Right ventricle myocardium inferior (tissue), 1 donor: ENCODE data around the gene CALHM3. TPM values are rescaled to one million over a fixed set of nuclear protein-coding genes. Genes with fewer than 3 reads are reported as not detected.
"Not testable (repeated sequence)": the region's sequence is repeated elsewhere in the genome, so short reads cannot be mapped to it uniquely, and the experiment has no call there.

ENCODE experiments used
- ATAC-seq: fragments of 200-7000 bp; cut with Tn5 transposase; one replicate; pipeline ENCODE4 v1.9.1; 2020; ENCODE audit warnings: mild to moderate bottlenecking, moderate library complexity
- DNase-seq: peaks from one replicate; pipeline ENCODE4 v3.0.0; 2021; ENCODE audit errors: missing footprints
- intact Hi-C: fragments of 100-400 bp; cut with DNase I; formaldehyde crosslinking; loops from one replicate; pipeline ENCODE4 v1.11.0; 2022
- long read RNA-seq: library from polyadenylated mRNA; unstranded; transcript quantifications from one replicate; pipeline ENCODE4 v2.0.0, GENCODE V29; 2021
- total RNA-seq: library from RNA; stranded (reverse); fragmentation: NEBNext Ultra II Directional; extraction: Animal tissue kit (Norgen Biotek cat#: 25700); gene quantifications from one replicate; pipeline ENCODE4 v1.2.1, GENCODE V29; 2021
- donor health status: DM: no; HTN: yes; CAD: no; lungs with severe emphysema.

CALHM3 gene
- not detected for total RNA-seq
- long read RNA-seq, result 0 reads

- ATAC-seq (no peak), DNase-seq (no peak)
- intact Hi-C loops, result no loop called here
Observed at GRCh38 chr10:103479135-103479534, at the start of gene CALHM3. Gene CALHM3 (minus strand): TSS chr10:103479240. CDS start chr10:103479032, 208 bp downstream.

GRCh38 chr10:103528549-103528948 is 49.5 kb upstream of the CALHM3 start:
- ATAC-seq, result no peak
- intact Hi-C loops, result no loop called here

GRCh38 chr10:103527476-103527875 is 48.4 kb upstream of the CALHM3 start:
- ATAC-seq, DNase-seq, intact Hi-C loops: not testable (repeated sequence)

More at GRCh38 chr10:103528549-103528948, 49.5 kb upstream of the CALHM3 start:
- DNase-seq, result no peak

GRCh38 chr10:103525901-103526300 is 46.9 kb upstream of the CALHM3 start:
- ATAC-seq (no peak), DNase-seq (no peak)
- intact Hi-C loops, result no loop called here

GRCh38 chr10:103523683-103524082 is 44.6 kb upstream of the CALHM3 start:
- no peak for ATAC-seq
- intact Hi-C loops, result no loop called here
- DNase-seq, result no peak

- ATAC-seq, intact Hi-C loops: not testable (repeated sequence)
Observed at GRCh38 chr10:103522006-103522405, 43.0 kb upstream of the CALHM3 start.

GRCh38 chr10:103519798-103520197 is 40.8 kb upstream of the CALHM3 start:
- no peak for ATAC-seq
- intact Hi-C loops, result no loop called here
- DNase-seq, result no peak

More at GRCh38 chr10:103522006-103522405, 43.0 kb upstream of the CALHM3 start:
- DNase-seq, result not testable (repeated sequence)

GRCh38 chr10:103517234-103518085 is 38.4 kb upstream of the CALHM3 start:
- ATAC-seq (no peak), DNase-seq (no peak)
- intact Hi-C loops, result no loop called here

GRCh38 chr10:103514244-103514643 is 35.2 kb upstream of the CALHM3 start:
- DNase-seq (no peak), ATAC-seq (no peak)
- intact Hi-C loops, result no loop called here

GRCh38 chr10:103513380-103514060 is 34.5 kb upstream of the CALHM3 start:
- no peak for ATAC-seq

GRCh38 chr10:103512591-103513379 is 33.7 kb upstream of the CALHM3 start:
- DNase-seq, result no peak
- intact Hi-C loops, result no loop called here
- no peak for ATAC-seq

More at GRCh38 chr10:103513380-103514060, 34.5 kb upstream of the CALHM3 start:
- DNase-seq, result no peak
- intact Hi-C loops, result no loop called here

- ATAC-seq (no peak), DNase-seq (no peak)
- intact Hi-C loops, result no loop called here
Observed at GRCh38 chr10:103512166-103512565, 33.1 kb upstream of the CALHM3 start.

GRCh38 chr10:103510791-103511752 is 32.0 kb upstream of the CALHM3 start:
- ATAC-seq, result no peak
- DNase-seq, result no peak
- intact Hi-C loops, result no loop called here

- ATAC-seq, result no peak
- intact Hi-C loops, result no loop called here
- DNase-seq, result no peak
Observed at GRCh38 chr10:103510046-103510685, 31.1 kb upstream of the CALHM3 start.

- no peak for ATAC-seq
- no peak for DNase-seq
- intact Hi-C loops, result no loop called here
Observed at GRCh38 chr10:103507235-103508191, 28.5 kb upstream of the CALHM3 start.

- ATAC-seq, result no peak
- intact Hi-C loops, result no loop called here
Observed at GRCh38 chr10:103506061-103506460, 27.0 kb upstream of the CALHM3 start.

More at GRCh38 chr10:103506061-103506460, 27.0 kb upstream of the CALHM3 start:
- no peak for DNase-seq
